ENCODE measurements around the gene STXBP5.

DNA sequence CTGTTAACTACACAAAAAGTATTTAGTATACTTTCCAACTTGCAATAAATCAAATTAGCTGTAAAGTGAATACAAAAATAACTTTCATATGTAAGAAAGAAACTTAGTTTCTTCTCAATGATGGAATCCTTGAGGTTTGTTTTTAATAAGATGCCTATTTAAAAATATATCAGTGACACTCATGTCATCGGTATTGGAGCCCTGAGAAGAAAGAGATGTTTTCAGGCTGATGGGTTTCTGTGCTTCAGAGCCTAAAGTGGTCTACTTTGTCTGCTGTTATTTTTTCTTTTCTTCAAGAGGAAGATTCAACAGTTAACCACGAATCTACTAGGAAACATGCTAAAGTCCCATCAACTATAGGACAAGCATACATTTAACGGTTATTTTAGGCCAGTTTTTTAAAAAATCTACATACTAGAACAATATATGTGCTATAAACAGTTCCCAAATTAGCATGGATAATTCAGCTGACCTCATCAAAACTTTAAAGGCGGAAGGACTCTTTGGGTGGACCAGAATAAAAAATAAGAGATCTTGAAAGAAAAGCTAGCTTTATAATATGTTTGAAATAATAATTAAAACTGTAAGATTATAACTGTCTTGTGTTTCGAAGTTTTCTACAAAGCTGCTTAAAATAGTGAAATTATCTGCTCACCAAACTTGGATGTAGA is 157.2 kb downstream of the STXBP5 start:
- no peak for TF ChIP-seq GATA3 (IDR thresholded peaks at IDR 0.05; ENCODE audit: low read depth, low read length)
- TF ChIP-seq GATA2 (IDR thresholded peaks at IDR 0.05; ENCODE audit: low read depth, low read length), result no peak
